DND-41 (cell line): ENCODE measurements around the gene PRKCA.

Experiments
- ATAC-seq: fragments of 200-7000 bp; cut with Tn5 transposase; 3 replicates; pipeline ENCODE4 v1.9.1; 2021; ENCODE audit warnings: low read depth; ENCODE audit not compliant: insufficient read depth
- DNase-seq: peaks from one replicate; pipeline ENCODE4 v3.0.0-alpha.2; 2020
- H2AFZ ChIP-seq: 2 replicates; pipeline ENCODE4 v1.6.0; 2012; ENCODE audit warnings: low read depth, low read length
- H3K27ac ChIP-seq: 2 replicates; pipeline ENCODE4 v1.5.1; 2012; ENCODE audit warnings: low read length, inconsistent platforms
- H3K27me3 ChIP-seq: fragments of 200-600 bp; sonication (generic); 2 replicates; pipeline ENCODE4 v1.6.0; 2012; ENCODE audit warnings: low read length, mild to moderate bottlenecking, inconsistent platforms; ENCODE audit not compliant: insufficient read depth, poor library complexity
- H3K36me3 ChIP-seq: 2 replicates; pipeline ENCODE4 v1.5.1; 2012; ENCODE audit warnings: low read length, inconsistent platforms; ENCODE audit not compliant: insufficient read depth
- H3K4me1 ChIP-seq: 2 replicates; pipeline ENCODE4 v1.5.1; 2012; ENCODE audit warnings: mild to moderate bottlenecking, low read length; ENCODE audit not compliant: insufficient read depth
- H3K4me2 ChIP-seq: 2 replicates; pipeline ENCODE4 v1.6.0; 2012; ENCODE audit warnings: mild to moderate bottlenecking, moderate library complexity, low read length, inconsistent platforms; ENCODE audit not compliant: insufficient read depth
- H3K4me3 ChIP-seq, 2 experiments: fragments of 200-600 bp in 1 of 2; shearing (Covaris generic) in 1 of 2; 2 replicates each; pipeline ENCODE4 v1.5.1; 2012 to 2016; ENCODE audit warnings: inconsistent platforms in 2 of 2, low read length in 2 of 2, mild to moderate bottlenecking in 2 of 2, low read depth in 1 of 2, moderate library complexity in 1 of 2
- H3K79me2 ChIP-seq: 2 replicates; pipeline ENCODE4 v1.6.0; 2012; ENCODE audit warnings: low read length, inconsistent platforms; ENCODE audit not compliant: insufficient read depth
- H3K9ac ChIP-seq: 2 replicates; pipeline ENCODE4 v1.6.0; 2012; ENCODE audit warnings: low read depth, mild to moderate bottlenecking, inconsistent platforms, low read length, moderate library complexity
- H3K9me3 ChIP-seq: 2 replicates; pipeline ENCODE4 v1.5.1; 2012; ENCODE audit warnings: low read length, moderate library complexity, mild to moderate bottlenecking, inconsistent platforms; ENCODE audit not compliant: insufficient read depth, severe bottlenecking
- H4K20me1 ChIP-seq: 2 replicates; pipeline ENCODE4 v1.6.0; 2012; ENCODE audit warnings: low read length; ENCODE audit not compliant: insufficient read depth
- CTCF ChIP-seq: IDR thresholded peaks from 2 replicates; pipeline ENCODE4 v1.5.1; 2012; ENCODE audit warnings: borderline replicate concordance, low read length, moderate library complexity, mild to moderate bottlenecking; ENCODE audit not compliant: poor library complexity, severe bottlenecking; ENCODE audit errors: extremely low read depth
- EZH2 ChIP-seq: IDR thresholded peaks from 3 replicates; pipeline ENCODE4 v1.6.1; 2012; ENCODE audit warnings: borderline replicate concordance, low read depth, mild to moderate bottlenecking, moderate library complexity, low read length, inconsistent platforms; ENCODE audit not compliant: severe bottlenecking

PRKCA gene

DNA sequence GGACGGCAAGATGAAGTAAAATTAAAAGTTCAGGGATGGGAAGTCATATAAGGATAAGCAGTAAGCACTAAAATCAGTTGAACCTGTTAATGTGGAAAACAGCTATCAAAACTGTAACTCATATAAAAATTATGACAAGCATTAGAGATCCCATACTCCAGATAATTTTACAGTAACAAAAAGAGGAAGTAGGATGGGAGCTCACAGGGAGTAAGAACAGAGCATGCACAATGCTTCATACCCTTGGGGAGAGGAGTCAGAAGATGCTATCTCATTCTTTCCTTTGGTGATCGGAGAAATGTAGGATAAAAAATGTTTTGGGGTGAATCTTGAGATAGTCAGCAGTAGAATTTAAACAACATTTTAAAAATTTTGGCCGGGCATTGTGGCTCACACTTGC is 367.8 kb downstream of the PRKCA start:
- no peak for TF ChIP-seq EZH2
- TF ChIP-seq CTCF = no peak
- Histone ChIP-seq H3K27me3 (no peaks in the 10 kb centered on the region), H3K9me3 (no peaks in the 10 kb centered on the region), H3K79me2 (no peaks in the 10 kb centered on the region), H3K4me1 (peaks cover 27% of the 10 kb centered on the region), H4K20me1 (peaks cover 10% of the 10 kb centered on the region; the same call in 1 of the 2 replicates), H2AFZ (no peak overlapping the region), H3K36me3 (no peaks in the 10 kb centered on the region), H3K27ac (no peak overlapping the region), H3K9ac (no peak overlapping the region), H3K4me3 (no peak overlapping the region), H3K4me2 (no peak overlapping the region)
- ATAC-seq = no peak
- DNase-seq = no peak

DNA sequence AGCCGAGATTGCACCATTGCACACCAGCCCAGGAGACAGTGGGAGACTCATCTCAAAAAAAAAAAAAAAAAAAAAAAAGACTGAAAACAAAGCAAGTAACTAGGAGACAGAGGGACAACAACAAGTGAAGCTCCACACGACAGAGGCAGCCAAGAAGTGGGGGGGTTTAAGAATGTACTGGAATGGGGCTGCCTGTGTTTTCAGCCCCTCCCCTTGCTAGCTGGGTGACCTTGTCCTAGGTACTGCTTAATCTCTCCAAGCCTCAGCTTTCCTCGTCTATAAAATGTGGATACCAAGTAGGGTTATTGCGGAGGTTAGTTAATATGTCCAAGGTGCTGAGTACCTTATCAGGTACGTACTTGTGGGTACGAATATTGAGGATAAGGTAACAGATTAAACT is 368.7 kb downstream of the PRKCA start:
- no peak overlapping the region for H3K4me3 ChIP-seq
- no peaks in the 10 kb centered on the region for H3K36me3 ChIP-seq
- H3K4me2 ChIP-seq = no peak overlapping the region
- peaks cover 27% of the 10 kb centered on the region for H3K4me1 ChIP-seq
- H2AFZ ChIP-seq = no peak overlapping the region
- H3K27ac ChIP-seq = no peak overlapping the region
- no peaks in the 10 kb centered on the region for H3K27me3 ChIP-seq
- H3K9ac ChIP-seq = no peak overlapping the region
- H3K79me2 ChIP-seq = no peaks in the 10 kb centered on the region
- no peaks in the 10 kb centered on the region for H3K9me3 ChIP-seq
- H4K20me1 ChIP-seq = peaks cover under 1% of the 10 kb centered on the region; the same call in 1 of the 2 replicates
- no peak for DNase-seq
- no peak for ATAC-seq
- TF ChIP-seq EZH2 (no peak), CTCF (no peak)

GRCh38 chr17:66673668-66674276 is 371.4 kb downstream of the PRKCA start:
- Histone ChIP-seq H3K79me2 (no peaks in the 10 kb centered on the region), H2AFZ (no peak overlapping the region), H3K4me3 (no peak overlapping the region), H3K9ac (no peak overlapping the region), H3K27ac (no peak overlapping the region), H3K9me3 (no peaks in the 10 kb centered on the region), H3K27me3 (no peaks in the 10 kb centered on the region), H3K4me1 (peaks cover 10% of the 10 kb centered on the region; the same call in 1 of the 2 replicates), H4K20me1 (no peaks in the 10 kb centered on the region; the same call in 1 of the 2 replicates), H3K36me3 (no peaks in the 10 kb centered on the region), H3K4me2 (no peak overlapping the region)
- DNase-seq (peak; percentile 24), ATAC-seq (peak; percentile 57; the same call in 2 of the 3 replicates)
- TF ChIP-seq EZH2 = no peak
- peak; percentile 65 for TF ChIP-seq CTCF
